ENCODE results near the gene PLXDC2.

PLXDC2 gene

DNA sequence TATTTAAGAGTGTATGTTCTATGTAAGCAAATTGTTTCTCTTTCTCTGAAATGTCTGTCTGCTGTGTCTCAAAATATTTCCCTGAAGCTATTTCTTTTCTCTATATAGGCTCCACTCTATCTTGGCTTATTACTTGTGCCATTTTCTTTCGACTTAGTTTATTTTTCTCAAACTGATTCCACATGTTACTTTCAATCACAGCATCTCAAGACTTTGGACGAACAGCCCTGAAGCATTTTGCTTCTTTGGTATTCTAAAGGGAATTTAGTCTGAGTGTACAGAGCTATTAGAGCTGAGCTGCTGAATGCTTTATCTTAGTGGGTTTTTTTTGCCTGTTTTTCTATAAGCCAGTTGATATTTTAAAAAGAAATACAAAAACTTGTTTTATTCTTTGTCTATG is 95.7 kb downstream of the PLXDC2 start:
- DNase-seq (ENCODE audit: low read depth in 2 of 2) = no peak

DNA sequence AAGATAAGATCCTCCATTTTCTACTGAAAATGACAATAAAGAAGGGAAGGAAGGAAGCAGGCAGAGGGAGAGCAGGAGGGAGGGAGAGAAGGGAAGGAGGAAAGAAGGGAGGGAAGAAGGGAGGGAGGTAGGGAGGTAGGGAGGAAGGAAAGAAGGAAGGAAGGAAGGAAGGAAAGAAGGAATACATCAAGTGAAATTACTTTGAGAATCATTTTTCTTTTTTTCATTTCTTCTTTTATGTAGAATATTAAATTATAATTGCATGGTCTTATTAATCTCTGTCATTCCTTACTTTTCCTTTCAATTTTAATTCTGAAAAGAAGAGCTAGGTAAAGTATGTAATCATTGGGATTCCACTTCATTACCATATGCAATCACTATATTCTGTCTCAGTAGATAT is 97.8 kb downstream of the PLXDC2 start:
- no peak for DNase-seq (ENCODE audit: low read depth in 2 of 2)

DNA sequence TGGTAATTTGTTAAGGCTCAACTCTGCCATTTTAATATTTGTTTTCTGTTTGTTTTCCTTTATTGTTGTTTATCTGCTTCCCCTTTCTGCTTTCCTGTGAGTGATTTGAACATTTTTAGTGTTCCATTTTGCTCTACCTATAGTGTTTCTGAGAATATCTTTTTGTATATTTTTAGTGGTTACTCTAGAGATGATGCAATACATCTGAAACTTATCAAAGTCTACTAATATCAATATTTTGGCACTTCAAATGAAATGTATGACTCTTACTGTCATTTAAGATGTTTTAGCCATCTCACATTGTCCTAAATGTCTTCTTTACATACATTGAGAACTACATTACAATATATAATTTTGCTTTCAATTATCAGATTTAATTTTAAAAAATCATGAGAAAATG is 98.9 kb downstream of the PLXDC2 start:
- DNase-seq (ENCODE audit: low read depth in 2 of 2) = no peak

DNA sequence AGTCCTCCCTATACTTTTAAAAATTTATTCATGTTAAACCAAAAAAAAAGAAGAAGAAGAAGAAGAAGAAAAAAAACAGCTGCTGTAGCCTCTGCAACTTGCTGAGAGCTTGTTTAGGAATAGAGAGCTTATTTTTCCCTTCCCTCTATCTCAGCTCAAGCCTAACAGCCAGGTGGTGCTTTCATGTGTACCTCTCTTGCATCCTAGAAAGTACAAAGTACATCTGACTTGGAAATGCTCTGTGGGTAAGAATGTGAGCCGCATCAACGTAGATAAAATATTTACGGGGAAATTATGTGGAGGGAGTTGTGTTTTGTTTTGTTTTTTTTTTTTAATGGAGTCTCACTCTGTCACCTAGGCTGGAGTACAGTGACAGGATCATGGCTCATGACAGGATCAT is 99.6 kb downstream of the PLXDC2 start:
- no peak for DNase-seq (ENCODE audit: low read depth in 2 of 2)

DNA sequence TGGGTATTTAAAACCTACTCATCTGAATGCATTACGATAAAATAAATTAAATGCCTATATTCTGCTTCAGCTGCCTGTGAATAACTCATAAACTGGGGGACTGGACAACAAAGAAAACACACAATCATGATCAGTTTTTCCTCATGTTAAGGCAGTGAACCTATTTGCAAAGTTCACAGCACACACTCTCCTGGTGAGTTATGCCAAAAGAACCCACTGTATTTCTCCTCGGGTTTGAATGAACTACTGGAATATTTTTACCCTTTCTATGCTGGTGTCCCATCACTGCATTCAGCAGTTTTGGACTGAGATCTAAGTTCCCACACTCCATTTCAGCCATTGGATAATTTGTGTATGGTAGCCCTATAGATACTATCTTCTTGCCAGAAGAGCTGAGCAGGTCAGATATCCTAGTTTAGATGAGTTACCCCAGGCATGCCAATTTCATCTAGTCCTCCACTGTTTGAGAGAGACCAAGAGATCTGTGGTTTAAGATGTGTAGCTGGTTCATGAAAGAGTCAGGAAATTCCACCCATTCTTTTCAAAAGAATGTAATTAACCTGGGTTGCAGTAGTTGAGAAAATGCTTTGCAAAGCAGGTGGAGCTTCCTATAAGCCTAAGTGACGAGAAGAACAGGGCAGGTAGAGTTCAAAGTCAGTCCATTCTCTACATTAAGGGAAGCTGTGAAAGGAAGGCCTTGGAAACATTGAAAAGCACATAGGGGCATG is 101.7 kb downstream of the PLXDC2 start:
- no peak for DNase-seq (ENCODE audit: low read depth in 2 of 2)

DNA sequence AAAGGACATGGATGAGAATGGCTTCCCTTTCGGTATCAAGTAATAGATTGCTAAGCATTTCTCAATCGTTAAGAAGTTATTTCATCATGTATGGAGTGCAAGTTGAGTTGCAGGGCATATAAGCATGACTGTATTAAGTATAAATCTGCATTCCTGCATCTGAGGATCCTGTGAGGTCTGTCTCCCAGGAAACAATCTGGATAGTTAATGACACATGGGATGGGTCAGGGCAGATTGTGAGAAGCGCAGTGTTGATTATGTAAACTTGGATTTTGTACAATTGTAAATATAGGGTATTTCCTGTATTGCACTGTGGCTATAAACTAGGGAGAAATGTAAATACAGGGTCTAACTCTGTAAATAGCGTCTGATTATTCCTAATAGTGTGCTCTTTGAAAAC is 102.6 kb downstream of the PLXDC2 start:
- DNase-seq (ENCODE audit: low read depth in 2 of 2) = no peak

DNA sequence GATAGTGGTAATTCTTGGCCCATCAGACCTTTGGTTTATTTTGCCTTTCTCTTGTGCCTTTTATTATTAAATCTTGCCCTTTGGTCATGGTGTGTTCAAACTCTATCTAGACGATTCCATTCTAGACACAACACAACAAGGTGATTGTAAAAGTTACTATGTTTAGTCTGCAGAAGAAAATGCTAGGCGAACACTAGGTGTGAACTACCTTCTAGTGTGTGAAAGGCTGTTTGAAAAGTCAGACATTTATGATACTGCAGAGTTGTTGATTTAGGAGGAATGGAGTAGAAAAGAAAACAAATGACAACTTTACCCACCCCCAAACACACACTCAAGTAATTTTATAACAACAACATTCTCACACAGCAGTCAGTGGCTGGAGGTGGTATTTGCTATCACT is 103.4 kb downstream of the PLXDC2 start:
- no peak for DNase-seq (ENCODE audit: low read depth in 2 of 2)

DNA sequence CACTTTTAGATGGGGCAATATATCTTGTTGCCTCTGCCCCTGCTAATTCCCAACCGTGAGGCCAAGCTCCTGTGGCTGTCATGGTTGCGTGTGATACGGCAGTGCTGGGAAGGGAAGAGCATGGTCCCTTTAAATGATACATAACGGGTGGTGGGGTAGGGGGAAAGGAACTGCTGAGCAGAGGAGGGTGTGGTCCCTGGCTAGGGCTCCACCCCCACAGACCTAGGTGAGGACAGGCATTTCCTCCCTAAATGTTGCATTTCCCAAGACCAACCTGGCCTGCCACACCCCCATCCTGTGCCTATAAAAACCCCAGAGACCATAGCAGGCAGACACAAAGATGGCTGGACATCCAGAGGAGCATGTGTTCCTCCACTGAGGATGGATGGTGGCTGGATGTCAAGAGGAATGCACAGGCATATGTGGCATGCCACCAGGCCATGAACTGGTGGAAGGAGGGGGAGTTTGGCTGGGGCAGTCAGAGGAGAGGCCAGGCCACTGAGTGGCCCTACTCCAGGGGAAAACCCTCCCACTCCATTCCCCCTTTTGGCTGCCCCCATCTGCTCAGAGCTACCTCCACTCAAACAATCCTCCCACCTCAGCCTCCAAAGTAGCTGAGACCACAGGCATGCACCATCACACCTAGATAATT is 104.0 kb downstream of the PLXDC2 start:
- DNase-seq (ENCODE audit: low read depth in 2 of 2) = no peak

DNA sequence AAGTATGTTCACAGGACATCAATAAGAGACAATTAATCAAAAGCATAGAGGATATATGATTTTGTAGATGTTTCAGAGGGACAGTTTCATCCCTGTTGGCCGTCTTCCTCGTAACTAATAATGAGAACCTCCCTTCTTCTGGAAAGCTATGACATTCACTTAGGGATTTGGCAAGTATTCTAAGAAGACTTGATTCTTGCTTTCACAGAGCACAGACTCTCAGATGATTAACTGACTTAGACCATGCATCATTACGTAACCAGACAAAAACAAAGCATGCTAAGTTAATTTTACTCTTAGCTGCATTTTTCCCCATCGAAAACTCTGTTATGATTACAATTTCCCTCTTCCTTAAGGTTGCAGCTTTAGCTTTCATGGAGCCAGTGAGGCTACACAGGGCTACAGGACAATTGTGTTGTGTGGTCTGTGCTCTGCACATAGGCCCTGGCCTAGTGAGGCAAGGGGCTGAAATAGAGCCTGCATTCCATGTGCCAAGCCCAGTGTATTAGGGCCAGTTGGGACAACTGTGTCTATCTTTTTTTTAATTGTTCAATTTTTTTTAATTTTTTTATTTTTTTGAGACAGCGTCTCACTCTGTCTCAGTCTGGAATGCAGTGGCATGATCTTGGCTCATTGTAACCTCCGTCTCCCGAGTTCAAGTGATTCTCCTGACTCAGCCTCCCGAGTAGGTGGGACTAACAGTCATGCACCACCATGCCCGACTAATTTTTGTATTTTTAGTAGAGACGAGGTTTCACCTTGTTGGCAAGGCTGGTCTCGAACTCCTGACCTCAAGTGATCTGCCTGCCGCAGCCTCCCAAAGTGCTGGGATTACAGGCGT is 105.3 kb downstream of the PLXDC2 start:
- DNase-seq (ENCODE audit: low read depth in 2 of 2) = no peak

DNA sequence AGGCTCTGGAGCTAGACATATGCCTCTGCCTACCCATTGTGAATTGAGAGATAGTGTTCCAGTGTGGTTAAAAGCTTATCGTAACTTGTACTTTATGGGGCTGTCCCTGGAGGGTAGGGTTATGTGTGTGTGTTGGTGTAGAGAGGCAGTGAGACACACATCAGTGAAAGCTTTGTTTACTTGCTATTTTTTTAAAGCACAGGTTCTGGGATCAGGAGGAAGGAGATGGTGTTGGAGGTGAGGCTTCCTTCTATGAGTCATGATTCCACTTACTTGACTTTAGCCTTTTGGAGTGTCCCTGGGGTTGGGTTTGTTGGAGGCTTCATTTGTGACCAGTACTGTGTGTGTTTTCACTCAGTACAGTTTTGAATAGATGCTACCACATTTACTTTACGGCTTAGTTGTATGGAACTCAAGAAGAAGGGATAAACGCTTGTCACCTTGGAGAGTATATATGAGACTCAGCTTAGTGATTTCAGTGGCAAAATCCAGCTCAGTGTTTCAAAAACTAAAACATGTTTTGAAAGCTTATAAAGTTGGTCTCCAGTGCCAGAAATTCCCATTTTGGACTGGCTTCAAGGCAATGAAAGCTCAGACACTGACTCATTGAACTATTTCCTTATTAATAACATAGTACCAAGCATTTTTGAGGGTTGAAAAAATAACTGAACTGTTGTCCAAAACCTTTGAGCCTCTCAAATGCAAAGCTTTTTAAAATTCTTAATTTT is 106.2 kb downstream of the PLXDC2 start:
- no peak for DNase-seq (ENCODE audit: low read depth in 2 of 2)

DNA sequence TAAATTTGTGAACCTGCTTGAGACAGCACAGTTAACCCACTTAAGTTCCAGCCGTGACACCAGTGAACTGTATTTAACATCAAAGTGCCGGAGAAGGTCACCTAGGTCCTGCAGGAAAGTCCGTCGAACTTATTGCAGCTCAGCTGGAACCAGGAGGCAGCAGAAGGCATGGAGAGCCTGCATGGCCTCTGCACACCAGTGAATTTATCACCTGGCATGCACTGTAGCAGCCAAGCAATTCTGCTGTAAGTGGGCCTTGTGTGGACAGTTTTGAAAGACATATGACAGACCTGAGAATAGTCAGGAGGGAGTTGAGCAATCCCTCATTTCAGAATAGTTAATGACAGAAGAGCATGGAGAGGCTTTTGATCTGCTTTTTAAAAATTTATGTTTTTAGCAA is 108.8 kb downstream of the PLXDC2 start:
- no peak for DNase-seq (ENCODE audit: low read depth in 2 of 2)

DNA sequence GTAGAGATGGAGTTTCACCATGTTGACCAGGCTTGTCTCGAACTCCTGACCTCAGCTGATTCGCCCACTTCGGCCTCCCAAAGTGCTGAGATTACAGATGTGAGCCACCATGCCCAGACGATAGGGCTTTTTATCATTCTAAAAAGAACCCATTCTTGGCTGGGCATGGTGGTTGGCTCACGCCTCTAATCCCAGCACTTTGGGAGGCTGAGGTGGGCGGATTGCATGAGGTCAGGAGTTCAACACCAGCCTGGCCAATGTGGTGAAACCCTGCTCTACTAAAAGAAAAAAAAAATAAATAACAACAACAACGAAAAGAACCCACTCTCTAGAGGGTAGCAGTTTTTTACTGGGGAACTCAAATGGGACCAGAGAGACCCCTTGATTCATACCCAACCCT is 112.7 kb downstream of the PLXDC2 start:
- DNase-seq (ENCODE audit: low read depth in 2 of 2) = no peak

DNA sequence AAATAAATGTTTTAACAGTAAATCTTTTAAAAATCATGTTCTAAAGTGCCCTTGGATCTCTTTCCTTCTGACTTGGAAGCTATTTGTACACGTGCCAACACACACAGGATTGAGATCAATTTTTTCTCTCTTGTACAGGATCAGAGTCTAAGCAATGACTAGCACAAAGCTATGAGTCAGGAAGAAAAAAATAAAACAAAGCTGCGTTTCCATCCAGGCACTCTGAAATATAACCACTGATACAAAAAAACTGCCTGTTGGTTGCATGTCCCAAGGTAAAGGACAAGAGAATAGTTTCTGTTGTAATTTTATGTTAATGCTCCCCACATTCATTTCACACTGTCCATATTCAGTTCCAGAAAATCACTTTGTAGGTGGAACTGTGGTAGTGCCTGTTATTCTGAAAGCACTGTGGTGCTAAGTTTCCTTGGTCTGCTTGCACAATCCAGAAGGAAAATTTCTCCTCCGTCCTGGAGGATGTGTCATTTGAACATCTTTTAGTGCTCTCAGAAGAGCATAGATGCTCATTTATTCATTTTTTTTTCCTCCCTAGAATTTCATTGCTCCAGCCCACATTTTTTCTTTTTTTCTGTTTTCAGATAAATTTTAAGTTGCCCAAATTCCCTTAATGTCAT is 113.4 kb downstream of the PLXDC2 start:
- DNase-seq (ENCODE audit: low read depth in 2 of 2) = no peak

DNA sequence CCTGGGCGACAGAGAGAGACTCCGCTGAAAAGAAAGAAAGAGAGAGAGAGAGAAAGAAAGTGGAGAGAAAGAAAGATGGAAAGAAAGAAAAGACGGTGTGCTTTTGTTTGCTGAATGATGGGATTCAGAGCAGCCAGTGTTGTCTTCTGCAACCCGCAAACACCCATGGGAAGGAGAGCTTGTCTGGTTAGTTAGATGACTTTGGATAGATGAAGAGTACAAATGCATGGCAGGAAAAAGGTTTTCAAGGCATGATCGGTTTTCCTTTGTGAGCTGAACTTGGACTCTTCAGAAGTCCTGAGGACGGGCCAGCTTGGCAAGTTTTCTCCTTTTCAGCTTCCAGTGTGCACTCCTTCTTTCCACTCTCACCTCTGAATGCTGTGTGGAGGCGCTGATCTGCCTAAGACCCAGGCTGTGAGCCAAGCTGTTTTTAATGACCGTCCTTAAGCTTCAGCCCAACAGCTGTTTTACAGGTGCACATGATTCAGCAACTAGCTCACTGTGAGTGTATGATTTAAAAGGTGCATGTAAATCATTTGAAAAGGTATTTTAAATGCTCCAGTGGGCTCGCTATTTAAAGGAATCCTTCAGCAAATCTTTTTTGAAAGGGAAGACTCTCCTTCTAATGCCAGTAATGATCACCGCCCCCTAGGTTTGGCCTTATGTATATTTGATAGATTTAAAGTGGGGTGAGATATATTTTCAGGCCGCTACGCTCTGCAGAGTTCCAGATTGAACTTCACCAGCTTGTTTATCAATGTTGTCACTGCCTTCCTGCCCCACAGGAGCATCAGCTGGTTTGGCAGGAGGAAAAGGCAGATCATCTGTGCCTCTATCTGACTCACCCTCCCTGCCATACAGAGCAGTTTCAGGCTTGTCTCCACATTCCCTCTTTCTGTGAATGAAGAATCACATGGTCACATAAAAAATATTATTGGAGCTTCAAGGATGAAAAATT is 115.0 kb downstream of the PLXDC2 start:
- DNase-seq (ENCODE audit: low read depth in 2 of 2) = no peak

DNA sequence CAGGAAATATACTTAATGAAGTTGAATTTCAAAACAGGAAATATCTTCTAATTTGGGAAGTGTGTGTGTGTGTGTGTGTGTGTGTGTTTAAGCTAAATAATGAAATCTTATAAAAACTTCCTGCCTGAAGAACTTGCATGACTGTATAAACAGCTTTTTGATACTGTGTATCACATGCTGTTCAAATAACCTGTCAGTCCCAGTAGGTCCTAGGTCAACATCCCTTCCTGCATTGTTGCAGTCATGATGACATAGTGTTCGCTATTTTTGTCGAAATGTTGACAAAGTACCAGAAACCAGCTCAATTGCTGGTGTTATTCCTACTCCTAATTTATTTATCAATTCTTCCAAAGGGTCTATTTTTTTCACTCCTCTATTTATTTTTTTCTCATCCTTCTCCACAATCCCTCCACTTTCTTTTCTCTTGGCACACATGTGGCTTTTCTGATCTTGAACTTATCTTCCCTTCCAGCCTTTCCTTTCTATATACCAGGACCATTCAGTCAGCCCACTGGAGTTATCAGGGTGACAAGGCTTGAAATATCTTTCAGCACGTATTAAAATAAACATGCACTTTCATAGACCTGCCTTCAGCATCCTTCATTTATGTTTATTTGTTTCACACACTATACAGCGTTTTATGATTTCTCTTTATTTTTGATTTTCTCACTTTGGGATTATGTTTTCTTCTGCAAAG is 115.8 kb downstream of the PLXDC2 start:
- DNase-seq (ENCODE audit: low read depth in 2 of 2) = no peak

DNA sequence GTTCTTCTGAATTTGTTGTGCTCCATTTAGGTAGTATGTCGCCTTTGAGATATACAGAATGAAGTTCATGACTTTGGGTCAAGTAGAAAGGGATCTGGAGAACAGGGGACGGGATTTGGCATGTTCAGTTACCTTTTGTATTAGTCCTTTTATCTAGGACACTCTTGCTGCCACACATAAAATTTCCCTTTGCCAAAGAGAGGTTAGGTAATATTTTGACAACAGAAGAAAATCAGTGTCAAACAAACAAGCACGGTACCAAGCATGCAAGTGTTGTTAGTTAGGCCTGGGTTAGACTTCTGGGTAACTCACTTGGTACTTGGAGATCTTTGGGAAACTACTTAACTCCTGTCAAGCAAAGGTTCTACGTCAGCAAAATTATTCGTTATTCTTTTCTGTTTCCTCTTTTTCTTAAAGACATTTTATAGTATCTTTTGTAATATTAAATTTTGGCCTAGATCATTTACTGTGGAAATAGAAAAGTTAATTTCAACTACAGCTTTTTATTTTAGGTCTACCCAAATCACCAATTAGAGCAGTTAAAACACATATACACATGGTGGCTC is 116.7 kb downstream of the PLXDC2 start:
- no peak for DNase-seq (ENCODE audit: low read depth in 2 of 2)

DNA sequence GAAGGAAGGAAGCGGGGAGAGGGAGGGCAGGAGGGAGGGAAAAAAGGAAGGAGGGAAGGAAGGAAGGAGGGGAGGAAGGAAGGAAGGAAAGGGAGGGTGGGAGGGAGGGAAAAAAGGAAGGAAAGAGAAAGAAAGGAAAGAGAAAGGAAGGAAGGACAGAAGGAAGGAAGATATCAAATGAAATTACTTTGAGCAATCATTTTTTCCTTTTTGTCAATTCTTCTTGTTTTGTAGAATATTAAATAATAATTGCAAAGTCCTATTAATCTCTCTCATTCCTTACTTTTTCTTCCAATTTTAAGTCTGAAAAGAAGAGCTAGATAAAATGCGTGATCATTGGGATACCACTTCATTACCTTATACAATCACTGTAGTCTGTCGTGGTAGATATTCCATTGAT is 117.5 kb downstream of the PLXDC2 start:
- no peak for DNase-seq (ENCODE audit: low read depth in 2 of 2)

DNA sequence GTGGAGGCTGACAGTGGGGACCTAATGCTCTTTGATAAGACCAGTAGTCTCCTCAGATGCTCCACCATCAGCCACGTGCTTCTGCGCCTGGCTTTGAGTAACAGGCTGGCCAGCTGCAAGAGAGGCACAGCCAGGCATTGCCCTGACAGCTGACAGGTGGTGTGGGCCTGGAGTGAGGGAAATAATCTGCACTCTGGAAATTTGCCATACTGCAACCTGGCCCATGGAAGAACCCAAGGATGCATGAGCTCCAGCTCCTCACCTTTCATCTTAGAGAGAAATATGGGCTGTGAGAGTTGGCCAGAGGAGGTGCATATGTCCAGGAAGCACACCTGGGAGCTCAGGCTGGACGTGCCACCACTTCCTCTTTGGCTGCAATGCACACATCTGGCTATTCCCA is 118.9 kb downstream of the PLXDC2 start:
- DNase-seq (ENCODE audit: low read depth in 2 of 2) = no peak

DNA sequence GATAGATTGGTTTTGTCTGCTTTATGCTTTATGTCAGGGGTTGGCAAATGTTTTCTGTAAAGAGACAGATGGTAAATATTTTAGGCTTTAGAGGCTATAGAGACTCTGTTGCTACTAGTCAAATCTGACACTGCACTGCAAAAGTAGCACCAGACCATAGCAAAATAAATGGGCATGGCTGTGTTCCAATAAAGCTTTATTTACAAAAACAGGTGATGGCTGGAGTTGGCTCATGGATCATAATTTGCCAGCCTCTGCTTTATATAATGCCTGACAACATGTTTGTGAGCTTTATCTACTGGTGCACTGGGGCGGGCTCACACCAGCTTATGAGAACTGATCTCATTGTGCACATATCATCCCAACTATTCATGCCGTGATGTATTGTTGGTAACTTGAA is 120.1 kb downstream of the PLXDC2 start:
- no peak for DNase-seq (ENCODE audit: low read depth in 2 of 2)

DNA sequence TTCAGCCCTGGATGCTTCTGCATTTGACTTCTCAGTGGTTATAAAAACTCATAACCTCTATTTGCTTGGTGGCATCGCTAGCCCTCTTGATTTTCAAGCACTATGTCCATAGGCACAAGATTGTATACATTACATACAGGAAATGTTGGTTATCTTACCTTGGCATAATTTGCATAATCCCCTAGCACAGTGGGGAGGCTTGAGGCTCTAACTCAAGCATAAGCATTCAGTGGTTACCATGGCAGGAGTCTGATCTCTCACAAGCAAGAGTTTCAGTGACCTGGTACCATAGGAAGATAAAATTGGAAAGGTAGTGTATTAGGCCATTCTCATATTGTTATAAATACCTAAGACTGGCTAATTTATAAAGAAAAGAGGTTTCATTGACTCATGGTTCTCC is 121.8 kb downstream of the PLXDC2 start:
- DNase-seq (ENCODE audit: low read depth in 2 of 2) = no peak

Measured in stimulated activated CD8-positive, alpha-beta memory T cell treated with anti-CD3 and anti-CD28 coated beads, Interleukin-15, amount 100 ng/mL, for 48 hours (primary cell).